DMS79 treated with DMSO at 0.1 percent for 48 hours (cell line): ENCODE results near the gene CYP4F22.
"Not testable (repeated sequence)": the region's sequence is repeated elsewhere in the genome, so short reads cannot be mapped to it uniquely, and the experiment has no call there.

ENCODE experiments used
- DNase-seq: peaks from one replicate; lab custom pipeline; 2025; lab: John Stamatoyannopoulos, UW

The CYP4F22 gene

DNA sequence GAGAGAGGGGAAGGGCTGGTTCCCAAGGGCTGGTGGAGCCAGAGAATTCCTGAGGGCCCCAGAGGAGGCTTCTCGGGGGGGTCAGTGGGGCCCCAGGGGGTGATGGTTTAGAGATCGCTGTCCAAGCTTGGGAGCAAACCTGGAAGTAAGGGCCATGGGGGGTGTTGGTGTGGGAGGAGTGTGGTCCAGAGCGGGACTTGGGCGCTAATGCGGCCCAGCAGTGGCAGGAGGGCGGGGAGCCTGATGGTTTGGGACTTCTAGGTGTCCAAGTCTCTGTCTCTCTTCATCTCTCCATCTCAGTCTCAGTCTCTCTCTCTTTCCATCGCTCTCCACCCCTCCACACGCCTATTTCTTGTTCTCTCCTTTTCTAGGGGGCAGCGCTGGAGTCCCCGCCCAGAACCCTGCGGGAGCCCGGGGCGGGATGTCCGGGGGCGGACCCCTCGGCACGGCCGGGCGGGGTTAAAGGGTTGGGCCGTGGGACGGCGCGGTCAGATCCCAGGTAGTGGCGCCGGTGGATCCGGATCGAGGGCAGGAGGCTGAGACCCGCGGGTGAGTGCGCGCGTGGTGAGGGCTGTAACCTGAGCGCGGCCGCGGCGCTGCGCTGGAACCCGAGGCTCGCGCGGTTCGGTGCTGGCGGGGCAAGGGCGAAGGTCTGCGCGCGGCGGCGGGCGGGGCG lies at the start of gene CYP4F22:
TSS of gene CYP4F22 (plus strand) at position 491 of the 676 bp plus-strand sequence. CDS start 16,812 bp downstream, outside the sequence.
- DNase-seq: no peak

- no peak for DNase-seq
These were observed 46.6 kb upstream of the CYP4F22 start for GRCh38 chr19:15461694-15462093.

DNA sequence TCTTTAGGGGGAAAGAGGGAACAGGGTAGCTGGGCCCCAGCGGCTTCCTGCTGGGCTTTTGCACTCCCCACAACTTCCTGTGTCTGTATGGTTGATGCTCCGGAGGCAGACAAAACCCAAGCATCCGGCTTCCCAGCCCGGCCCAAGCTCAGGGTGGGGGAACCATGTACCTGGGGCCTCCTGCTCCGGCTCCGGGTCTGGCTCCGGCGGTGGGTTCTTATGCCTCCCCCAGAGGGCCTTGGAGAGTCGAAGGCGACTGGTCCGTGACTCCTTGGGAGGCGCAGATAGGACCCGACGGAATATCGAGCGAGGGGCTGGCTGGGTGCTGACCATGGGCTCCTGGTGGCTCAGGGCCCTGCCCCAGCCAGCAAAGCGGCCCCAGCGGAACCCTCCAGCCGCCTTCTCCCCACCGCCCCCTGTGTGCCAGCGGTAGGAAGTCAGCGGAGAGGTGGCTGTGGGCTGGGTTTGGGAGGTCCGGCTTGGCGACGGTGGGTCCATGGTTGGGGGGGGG lies 44.4 kb upstream of the CYP4F22 start:
- DNase-seq: no peak

DNA sequence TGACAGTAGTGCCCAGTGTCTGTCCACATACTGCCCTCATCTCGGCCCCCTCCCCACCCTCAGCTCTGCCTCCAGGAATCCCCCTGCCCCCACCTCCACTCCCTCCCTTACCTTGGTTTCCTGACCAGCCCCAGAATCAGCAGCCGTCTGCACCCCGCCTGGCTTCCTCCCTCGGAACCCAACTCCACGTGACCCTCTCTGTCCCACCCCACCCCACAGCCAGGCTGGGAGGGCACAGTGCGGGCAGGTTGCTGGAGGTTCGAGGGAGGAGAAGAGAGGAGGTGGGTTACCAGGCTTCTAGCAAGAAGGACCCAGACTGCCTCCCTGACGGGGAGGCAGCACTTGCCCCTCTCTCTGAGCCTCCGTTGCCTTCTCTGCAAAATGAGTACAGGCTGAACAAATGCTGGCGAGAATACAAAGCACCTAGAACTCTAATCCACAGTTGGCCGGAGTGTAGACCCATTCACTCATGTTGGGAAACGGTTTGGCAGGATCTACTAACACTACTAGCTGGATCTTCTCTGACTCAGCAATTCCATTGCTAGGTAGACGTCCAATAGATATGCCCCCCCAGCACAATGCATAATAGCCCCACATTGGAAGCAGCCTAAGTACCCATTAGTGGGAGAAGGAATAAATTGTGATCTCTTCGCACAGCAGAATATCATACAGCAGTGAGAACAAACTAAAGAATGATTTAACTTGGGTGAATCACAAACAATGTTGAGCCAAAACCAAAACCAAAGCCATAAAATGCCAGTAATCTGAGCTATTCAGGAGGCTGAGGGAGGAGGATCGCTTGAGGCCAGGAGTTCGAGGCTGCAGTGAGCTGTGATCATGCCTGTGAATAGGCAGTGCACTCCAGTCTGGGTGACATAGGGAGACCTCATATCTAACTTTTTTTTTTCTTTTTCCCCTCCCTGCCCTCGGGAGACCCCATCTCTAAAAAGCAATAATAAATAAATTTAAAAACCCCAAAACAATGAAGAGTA lies 43.6 kb upstream of the CYP4F22 start, which contains the start of gene RASAL3:
TSS of gene RASAL3 (minus strand) at position 151 of the 992 bp plus-strand sequence. CDS start 186 bp downstream, outside the sequence.
- no peak for DNase-seq

GRCh38 chr19:15466851-15467733 lies 41.2 kb upstream of the CYP4F22 start:
- DNase-seq: no peak

DNA sequence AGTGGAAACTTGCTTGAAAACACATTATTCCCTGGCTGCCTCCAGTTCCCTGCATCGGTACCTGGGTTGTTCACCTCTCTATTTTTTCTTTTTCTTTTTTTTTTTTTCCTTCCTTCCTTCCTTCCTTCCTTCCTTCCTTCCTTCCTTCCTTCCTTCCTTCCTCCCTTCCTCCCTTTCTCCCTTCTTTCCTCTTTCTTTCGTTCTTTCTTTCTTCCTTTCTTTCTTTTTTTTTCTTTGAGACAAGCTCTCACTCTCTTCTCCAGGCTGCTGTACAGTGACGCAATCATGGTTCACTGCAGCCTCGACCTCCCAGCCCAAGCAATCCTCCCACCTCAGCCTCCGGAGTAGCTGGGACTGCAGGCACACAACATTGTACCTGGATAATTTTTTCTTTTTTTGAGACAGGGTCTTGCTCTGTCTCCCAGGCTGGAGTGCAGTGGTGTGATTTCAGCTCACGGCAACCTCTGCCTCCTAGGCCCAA lies 40.6 kb upstream of the CYP4F22 start:
- DNase-seq: no peak

GRCh38 chr19:15468675-15469512 lies 39.4 kb upstream of the CYP4F22 start:
- DNase-seq: no peak

- peak; percentile 8 for DNase-seq
These were observed 38.6 kb upstream of the CYP4F22 start for GRCh38 chr19:15469513-15470297.

GRCh38 chr19:15471639-15472101 lies 36.7 kb upstream of the CYP4F22 start:
- DNase-seq: no peak

DNA sequence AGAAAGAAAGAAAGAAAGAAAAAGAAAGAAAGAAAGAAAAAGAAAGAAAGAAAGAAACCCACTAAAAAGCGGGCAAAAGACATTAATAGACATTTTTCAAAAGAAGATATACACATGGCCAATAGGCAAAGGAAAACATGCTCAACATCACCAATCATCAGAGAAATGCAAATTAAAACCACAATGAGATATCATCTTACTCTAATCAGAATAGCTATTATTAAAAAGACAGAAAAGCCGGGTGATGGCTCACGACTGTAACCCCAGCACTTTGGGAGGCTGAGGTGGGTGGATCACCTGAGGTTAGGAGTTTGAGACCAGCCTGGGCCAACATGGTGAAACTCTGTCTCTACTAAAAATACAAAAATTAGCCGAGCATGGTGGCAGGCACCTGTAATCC lies 34.5 kb upstream of the CYP4F22 start:
- DNase-seq: not testable (repeated sequence)

GRCh38 chr19:15475169-15475568 lies 33.2 kb upstream of the CYP4F22 start:
- DNase-seq: no peak

DNA sequence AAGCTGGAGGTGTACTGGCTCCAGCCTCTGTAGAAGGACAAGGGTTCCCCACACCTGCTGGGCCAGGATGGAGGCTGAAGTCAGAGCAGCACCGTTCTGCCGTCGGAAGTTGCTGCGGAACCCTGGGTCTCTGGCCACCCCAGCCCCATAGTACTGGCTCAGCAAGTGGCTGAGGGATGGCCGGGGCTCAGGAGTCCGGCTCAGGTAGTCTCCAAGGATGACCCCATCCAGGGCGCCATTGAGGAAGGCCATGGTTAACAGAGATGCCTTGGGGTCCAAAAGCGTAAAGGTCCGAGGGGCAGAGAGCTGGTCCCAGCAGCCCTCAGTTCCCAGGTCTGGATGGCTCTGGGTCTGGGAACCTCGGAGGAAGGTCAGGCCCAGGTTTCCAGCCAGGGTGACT lies 32.7 kb upstream of the CYP4F22 start:
- no peak for DNase-seq

DNA sequence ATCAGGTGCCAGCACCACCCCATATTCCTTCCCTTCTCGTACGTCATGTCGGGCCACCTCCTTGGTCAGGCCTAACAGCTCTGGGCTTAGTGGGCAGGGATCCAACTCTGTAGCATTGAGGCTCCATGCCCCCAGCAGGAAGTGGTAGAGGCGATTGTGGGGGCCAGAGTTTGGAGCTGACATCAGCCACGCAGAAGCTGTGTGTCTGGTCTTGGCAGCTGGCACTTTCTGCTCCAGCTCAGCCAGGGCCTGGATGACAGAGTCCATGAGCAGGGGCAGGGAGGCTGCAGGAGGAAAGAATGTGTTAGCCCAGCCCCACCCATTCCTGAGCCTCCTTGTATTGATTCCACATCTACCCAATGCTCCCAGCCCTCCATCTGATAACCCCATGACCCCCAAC lies 32.0 kb upstream of the CYP4F22 start:
- no peak for DNase-seq

GRCh38 chr19:15479391-15480345 lies 28.7 kb upstream of the CYP4F22 start, which contains the start of gene PGLYRP2:
Gene PGLYRP2 (minus strand): TSS chr19:15479501. CDS start chr19:15479371, 130 bp downstream.
- DNase-seq: peak; percentile 47

GRCh38 chr19:15480996-15481395 lies 27.3 kb upstream of the CYP4F22 start:
- DNase-seq: not testable (repeated sequence)

DNA sequence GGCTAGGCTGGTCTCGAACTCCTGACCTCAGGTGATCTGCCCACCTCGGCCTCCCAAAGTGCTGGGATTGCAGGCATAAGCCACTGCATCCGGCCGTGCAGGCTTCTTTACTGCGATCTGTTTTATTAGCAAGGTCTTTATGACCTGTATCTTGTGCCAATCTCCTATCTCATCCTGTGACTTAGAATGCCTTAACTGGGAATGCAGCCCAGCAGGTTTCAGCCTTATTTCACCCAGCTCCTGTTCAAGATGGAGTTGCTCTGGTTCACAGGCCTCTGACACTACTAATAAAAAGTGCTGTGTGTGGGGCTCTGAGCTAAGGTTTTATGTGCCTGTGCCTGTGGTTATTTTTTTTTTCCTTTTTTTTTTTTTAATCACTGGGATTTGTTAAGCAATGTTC lies 22.6 kb upstream of the CYP4F22 start:
- DNase-seq: not testable (repeated sequence)

DNA sequence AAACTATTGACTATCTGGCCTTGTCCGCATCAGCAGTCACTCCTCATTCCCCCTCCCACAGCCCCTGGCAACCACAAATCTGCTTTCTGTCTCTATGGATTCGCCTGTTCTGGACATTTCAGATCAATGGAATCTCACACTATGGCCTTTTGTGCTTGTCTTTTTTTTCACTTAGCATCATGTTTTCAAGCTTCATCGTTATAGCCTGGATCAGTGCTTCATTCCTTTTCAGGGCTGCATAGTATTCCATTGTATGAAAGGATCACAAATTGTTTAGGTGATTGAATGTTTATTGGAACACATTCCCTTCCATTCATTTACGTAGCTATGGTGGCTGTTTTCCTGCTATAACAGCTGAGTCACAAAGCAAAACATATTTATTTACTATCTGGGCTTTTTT lies 21.3 kb upstream of the CYP4F22 start:
- DNase-seq: no peak
